HepG2 (cell line): ENCODE results near the gene CTBP1.

Source experiments
- JDP2 ChIP-seq: sonication (generic); formaldehyde crosslinking; IDR thresholded peaks from 2 replicates; pipeline ENCODE4 v1.8.1; 2022; ENCODE audit warnings: missing genetic modification reagents, borderline replicate concordance
- ZNF550 ChIP-seq: sonication (generic); formaldehyde crosslinking; IDR thresholded peaks from 2 replicates; pipeline ENCODE4 v1.4.0; 2020; ENCODE audit warnings: mild to moderate bottlenecking, missing genetic modification reagents, borderline replicate concordance
- TF ChIP-seq, protein P1 (sequence below): sonication (generic); formaldehyde crosslinking; IDR thresholded peaks from 2 replicates; pipeline ENCODE4 v1.4.0; 2020; ENCODE audit warnings: missing genetic modification reagents, borderline replicate concordance

DNA sequence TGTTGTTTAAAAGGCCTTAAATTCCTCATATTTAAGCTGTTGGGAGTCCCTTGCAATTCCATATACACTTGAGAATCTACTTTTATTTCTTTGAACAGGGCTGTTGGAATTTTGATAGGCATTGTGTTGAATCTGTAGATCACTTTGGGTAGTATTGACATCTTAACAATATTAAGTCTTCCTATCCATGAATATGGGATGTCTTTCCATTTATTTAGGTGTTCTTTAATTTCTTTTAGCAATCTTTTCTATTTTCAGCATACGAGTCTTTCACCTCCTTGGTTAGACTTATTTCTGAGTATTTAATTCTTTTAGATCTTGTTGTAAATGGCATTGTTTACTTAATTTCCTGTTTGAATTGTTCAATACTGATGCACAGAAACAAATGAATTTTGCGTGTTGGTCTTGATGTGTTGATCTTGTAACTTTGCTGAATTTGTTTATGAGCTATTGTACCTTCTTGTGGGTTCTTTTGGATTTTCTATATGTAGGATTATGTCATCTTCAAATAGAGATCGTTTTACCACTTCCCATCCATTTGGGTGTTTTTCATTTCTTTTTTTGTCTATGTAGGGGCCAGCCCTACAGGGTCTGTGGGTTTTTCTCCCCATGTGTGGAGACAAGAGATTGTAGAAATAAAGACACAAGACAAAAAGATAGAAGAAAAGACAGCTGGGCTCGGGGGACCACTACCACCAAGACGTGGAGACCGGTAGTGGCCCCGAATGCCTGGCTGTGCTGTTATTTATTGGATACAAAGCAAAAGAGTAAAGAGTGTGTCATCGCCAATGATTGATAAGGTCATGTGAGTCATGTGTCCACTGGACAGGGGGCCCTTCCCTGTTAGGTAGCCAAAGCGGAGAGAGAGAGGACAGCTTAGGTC, 18.2 kb upstream of the CTBP1 start:
- no peak for TF ChIP-seq JDP2 (CRISPR knock-in tag)
- no peak for TF ChIP-seq ZNF550 (CRISPR knock-in tag)
- TF ChIP-seq, protein P1, sequence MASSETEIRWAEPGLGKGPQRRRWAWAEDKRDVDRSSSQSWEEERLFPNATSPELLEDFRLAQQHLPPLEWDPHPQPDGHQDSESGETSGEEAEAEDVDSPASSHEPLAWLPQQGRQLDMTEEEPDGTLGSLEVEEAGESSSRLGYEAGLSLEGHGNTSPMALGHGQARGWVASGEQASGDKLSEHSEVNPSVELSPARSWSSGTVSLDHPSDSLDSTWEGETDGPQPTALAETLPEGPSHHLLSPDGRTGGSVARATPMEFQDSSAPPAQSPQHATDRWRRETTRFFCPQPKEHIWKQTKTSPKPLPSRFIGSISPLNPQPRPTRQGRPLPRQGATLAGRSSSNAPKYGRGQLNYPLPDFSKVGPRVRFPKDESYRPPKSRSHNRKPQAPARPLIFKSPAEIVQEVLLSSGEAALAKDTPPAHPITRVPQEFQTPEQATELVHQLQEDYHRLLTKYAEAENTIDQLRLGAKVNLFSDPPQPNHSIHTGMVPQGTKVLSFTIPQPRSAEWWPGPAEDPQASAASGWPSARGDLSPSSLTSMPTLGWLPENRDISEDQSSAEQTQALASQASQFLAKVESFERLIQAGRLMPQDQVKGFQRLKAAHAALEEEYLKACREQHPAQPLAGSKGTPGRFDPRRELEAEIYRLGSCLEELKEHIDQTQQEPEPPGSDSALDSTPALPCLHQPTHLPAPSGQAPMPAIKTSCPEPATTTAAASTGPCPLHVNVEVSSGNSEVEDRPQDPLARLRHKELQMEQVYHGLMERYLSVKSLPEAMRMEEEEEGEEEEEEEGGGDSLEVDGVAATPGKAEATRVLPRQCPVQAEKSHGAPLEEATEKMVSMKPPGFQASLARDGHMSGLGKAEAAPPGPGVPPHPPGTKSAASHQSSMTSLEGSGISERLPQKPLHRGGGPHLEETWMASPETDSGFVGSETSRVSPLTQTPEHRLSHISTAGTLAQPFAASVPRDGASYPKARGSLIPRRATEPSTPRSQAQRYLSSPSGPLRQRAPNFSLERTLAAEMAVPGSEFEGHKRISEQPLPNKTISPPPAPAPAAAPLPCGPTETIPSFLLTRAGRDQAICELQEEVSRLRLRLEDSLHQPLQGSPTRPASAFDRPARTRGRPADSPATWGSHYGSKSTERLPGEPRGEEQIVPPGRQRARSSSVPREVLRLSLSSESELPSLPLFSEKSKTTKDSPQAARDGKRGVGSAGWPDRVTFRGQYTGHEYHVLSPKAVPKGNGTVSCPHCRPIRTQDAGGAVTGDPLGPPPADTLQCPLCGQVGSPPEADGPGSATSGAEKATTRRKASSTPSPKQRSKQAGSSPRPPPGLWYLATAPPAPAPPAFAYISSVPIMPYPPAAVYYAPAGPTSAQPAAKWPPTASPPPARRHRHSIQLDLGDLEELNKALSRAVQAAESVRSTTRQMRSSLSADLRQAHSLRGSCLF (CRISPR knock-in tag), result no peak
